Vagina (tissue), 2 donors: ENCODE measurements around the gene INHA. TPM values are rescaled to one million over a fixed set of nuclear protein-coding genes. Genes with fewer than 3 reads are reported as not detected.

Source experiments
- DNase-seq, 2 donors: peaks; one replicate each; pipeline ENCODE4 v3.0.0-alpha.2; 2017; ENCODE audit errors: extremely low spot score in 2 of 2
- H3K27ac ChIP-seq: fragments of 200-600 bp; sonication (generic); one replicate; pipeline ENCODE4 v1.5.1; 2019
- H3K27me3 ChIP-seq: fragments of 200-600 bp; sonication (generic); one replicate; pipeline ENCODE4 v1.5.1; 2019
- H3K36me3 ChIP-seq, 2 donors: fragments of 200-600 bp; sonication (generic); one replicate each; pipeline ENCODE4 v1.5.1; 2017 to 2019
- H3K4me1 ChIP-seq: fragments of 200-600 bp; sonication (generic); one replicate; pipeline ENCODE4 v1.5.1; 2019
- H3K4me3 ChIP-seq, 2 donors: fragments of 200-600 bp; sonication (generic); 1 replicate in 1 of 2; 2 replicates in 1 of 2; pipeline ENCODE4 v1.5.1; 2016 to 2019
- H3K9me3 ChIP-seq: fragments of 200-600 bp; sonication (generic); one replicate; pipeline ENCODE4 v1.5.1; 2019
- CTCF ChIP-seq, 3 experiments: fragments of 450-650 bp in 2 of 3; fragments of 200-600 bp in 1 of 3; sonication (generic) in 1 of 3; IDR thresholded peaks; one replicate each; pipeline ENCODE4 v1.5.1; 2017 to 2019; ENCODE audit warnings: antibody characterized with exemption in 3 of 3, mild to moderate bottlenecking in 2 of 3, moderate library complexity in 2 of 3
- POLR2A ChIP-seq, 2 donors: fragments of 450-650 bp; IDR thresholded peaks; one replicate each; pipeline ENCODE4 v1.6.1; 2017; ENCODE audit warnings: antibody characterized with exemption in 2 of 2, mild to moderate bottlenecking in 2 of 2, moderate library complexity in 2 of 2
- POLR2AphosphoS5 ChIP-seq, 2 donors: sonication (generic); formaldehyde crosslinking; IDR thresholded peaks; one replicate each; pipeline ENCODE4 v1.9.0; 2017; ENCODE audit warnings: antibody characterized with exemption in 2 of 2, mild to moderate bottlenecking in 2 of 2, low read depth in 1 of 2; ENCODE audit not compliant: insufficient read depth in 1 of 2
- intact Hi-C: fragments of 100-400 bp; cut with DNase I; formaldehyde crosslinking; loops from one replicate; pipeline ENCODE4 v1.15.1; 2023
- total RNA-seq: library from RNA; depleted of rRNA; stranded (reverse); fragments of >200 nt; gene quantifications from one replicate; pipeline ENCODE4 v1.2.3, GENCODE V29; 2016

Gene INHA
- total RNA-seq, 1 donor from 2014 or later = 0.74 TPM

- no peak overlapping the region for H3K4me3 ChIP-seq
- H3K36me3 ChIP-seq = peaks cover 0 to 51% of the 10 kb centered on the region in 2 donors
- no peak for DNase-seq
- H3K27me3 ChIP-seq = no peaks in the 10 kb centered on the region
- no peak overlapping the region for H3K27ac ChIP-seq
- intact Hi-C loops = no loop called here
- H3K9me3 ChIP-seq = no peaks in the 10 kb centered on the region
- TF ChIP-seq POLR2A (IDR thresholded peaks at IDR 0.05) = no peak
- TF ChIP-seq POLR2AphosphoS5 (IDR thresholded peaks at IDR 0.05; ENCODE audit: insufficient read depth in 1 of 2, low read depth in 1 of 2) = no peak
- TF ChIP-seq CTCF (IDR thresholded peaks at IDR 0.05) = no peak
- H3K4me1 ChIP-seq = no peaks in the 10 kb centered on the region
These were observed 33.5 kb downstream of the INHA start for GRCh38 chr2:219605607-219605954.

DNA sequence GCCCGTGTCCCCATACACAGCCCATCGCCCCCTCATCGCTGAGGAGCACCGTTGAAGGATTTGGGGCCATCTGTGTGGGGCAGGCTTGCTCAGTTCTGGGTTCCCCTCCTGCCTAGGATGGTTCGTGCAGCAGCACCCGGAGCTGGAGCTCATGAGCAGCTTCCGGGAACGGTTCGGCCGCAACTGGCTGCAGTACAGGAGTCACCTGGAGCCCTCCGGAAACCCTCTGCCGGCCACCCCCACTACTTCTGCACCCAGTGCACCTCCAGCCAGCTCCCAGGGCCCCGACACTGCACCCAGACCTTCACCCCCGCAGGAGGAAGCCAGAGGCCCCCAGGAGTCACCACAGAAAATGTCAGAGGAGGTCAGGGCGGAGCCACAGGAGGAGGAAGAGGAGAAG lies 35.8 kb downstream of the INHA start:
- TF ChIP-seq POLR2AphosphoS5 (IDR thresholded peaks at IDR 0.05; ENCODE audit: insufficient read depth in 1 of 2, low read depth in 1 of 2) (no peak), POLR2A (IDR thresholded peaks at IDR 0.05) (no peak), CTCF (IDR thresholded peaks at IDR 0.05) (no peak)
- H3K4me3 ChIP-seq = no peak overlapping the region
- no peaks in the 10 kb centered on the region for H3K27me3 ChIP-seq
- H3K9me3 ChIP-seq = no peaks in the 10 kb centered on the region
- DNase-seq = no peak
- intact Hi-C loops = no loop called here
- no peaks in the 10 kb centered on the region for H3K4me1 ChIP-seq
- H3K36me3 ChIP-seq = peaks cover 0 to 40% of the 10 kb centered on the region in 2 donors
- H3K27ac ChIP-seq = no peak overlapping the region

DNA sequence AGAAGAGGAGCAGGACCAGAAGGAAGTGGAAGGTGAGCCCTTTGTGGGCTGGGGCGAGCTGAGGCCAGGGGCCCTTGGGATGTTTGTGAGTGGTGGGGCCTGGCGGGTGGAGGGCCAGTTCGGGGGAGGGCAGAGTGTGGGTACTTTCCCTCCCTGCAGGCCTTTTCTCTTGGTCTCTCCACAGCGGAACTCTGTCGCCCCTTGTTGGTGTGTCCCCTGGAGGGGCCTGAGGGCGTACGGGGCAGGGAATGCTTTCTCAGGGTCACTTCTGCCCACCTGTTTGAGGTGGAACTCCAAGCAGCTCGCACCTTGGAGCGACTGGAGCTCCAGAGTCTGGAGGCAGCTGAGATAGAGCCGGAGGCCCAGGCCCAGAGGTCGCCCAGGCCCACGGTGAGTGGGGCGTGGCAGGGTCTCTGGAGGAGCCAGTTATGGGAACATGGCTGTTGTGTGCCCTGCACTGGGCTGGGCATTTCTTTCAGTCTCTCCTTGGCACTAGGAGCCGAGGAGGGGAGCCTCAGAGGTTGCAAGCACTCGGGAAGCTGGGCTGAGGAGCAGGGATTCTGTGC lies 36.4 kb downstream of the INHA start:
- H3K27ac ChIP-seq = no peak overlapping the region
- no peaks in the 10 kb centered on the region for H3K9me3 ChIP-seq
- H3K4me3 ChIP-seq = no peak overlapping the region
- TF ChIP-seq POLR2A (IDR thresholded peaks at IDR 0.05) (no peak), POLR2AphosphoS5 (IDR thresholded peaks at IDR 0.05; ENCODE audit: insufficient read depth in 1 of 2, low read depth in 1 of 2) (no peak), CTCF (IDR thresholded peaks at IDR 0.05) (no peak)
- H3K27me3 ChIP-seq = no peaks in the 10 kb centered on the region
- no peaks in the 10 kb centered on the region for H3K4me1 ChIP-seq
- peaks cover 0 to 40% of the 10 kb centered on the region in 2 donors for H3K36me3 ChIP-seq
- intact Hi-C loops = no loop called here
- DNase-seq = no peak

DNA sequence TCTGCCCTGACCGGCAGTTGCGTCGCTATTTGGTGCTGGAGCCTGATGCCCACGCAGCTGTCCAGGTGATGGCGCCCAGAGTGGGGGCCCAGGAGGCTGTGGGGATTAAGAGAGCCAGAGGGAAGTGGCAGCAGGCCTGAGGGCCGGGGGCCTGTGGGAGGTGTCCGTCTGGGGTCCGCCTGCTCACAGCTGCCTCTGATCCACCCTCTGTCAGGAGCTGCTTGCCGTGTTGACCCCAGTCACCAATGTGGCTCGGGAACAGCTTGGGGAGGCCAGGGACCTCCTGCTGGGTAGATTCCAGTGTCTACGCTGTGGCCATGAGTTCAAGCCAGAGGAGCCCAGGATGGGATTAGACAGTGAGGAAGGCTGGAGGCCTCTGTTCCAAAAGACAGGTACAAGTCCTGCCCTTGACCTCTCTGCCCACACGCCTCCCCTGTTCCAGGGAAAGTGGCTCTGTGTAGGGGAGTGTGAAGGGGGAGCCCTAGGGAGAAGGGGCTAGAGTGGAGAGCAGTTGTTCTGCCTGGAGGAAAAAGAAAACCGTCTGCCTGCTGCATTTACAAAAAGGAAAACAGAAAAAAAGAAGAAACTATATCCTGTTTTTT lies 37.1 kb downstream of the INHA start:
- Histone ChIP-seq H3K4me1 (no peaks in the 10 kb centered on the region), H3K27ac (no peak overlapping the region), H3K9me3 (no peaks in the 10 kb centered on the region), H3K36me3 (peaks cover 0 to 40% of the 10 kb centered on the region in 2 donors), H3K27me3 (no peaks in the 10 kb centered on the region), H3K4me3 (no peak overlapping the region)
- DNase-seq = no peak
- intact Hi-C loops = no loop called here
- TF ChIP-seq POLR2A (IDR thresholded peaks at IDR 0.05) (no peak), POLR2AphosphoS5 (IDR thresholded peaks at IDR 0.05; ENCODE audit: insufficient read depth in 1 of 2, low read depth in 1 of 2) (no peak), CTCF (IDR thresholded peaks at IDR 0.05) (no peak)

DNA sequence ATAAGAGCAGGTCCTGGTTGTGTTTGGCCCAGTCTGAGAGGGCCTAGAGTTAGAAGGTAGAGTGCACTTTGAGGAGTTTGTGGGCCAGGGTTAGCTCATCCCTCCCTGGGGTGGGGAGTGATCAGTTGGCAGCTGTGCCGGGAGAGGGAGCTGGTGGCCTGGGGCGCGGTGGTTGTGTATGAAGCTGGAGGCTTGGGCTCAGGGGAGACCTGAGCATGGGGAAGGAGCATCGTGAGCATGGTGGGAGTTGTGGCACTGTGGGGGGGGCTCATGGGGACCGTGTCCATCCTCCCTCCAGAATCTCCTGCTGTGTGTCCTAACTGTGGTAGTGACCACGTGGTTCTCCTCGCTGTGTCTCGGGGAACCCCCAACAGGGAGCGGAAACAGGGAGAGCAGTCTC lies 39.2 kb downstream of the INHA start:
- H3K27ac ChIP-seq = no peak overlapping the region
- H3K36me3 ChIP-seq = peaks cover 0 to 45% of the 10 kb centered on the region in 2 donors
- TF ChIP-seq POLR2A (IDR thresholded peaks at IDR 0.05) = no peak
- no peak for TF ChIP-seq CTCF (IDR thresholded peaks at IDR 0.05)
- TF ChIP-seq POLR2AphosphoS5 (IDR thresholded peaks at IDR 0.05; ENCODE audit: insufficient read depth in 1 of 2, low read depth in 1 of 2) = no peak
- H3K9me3 ChIP-seq = no peaks in the 10 kb centered on the region
- H3K4me1 ChIP-seq = no peaks in the 10 kb centered on the region
- no peaks in the 10 kb centered on the region for H3K27me3 ChIP-seq
- intact Hi-C loops = no loop called here
- DNase-seq = no peak
- no peak overlapping the region for H3K4me3 ChIP-seq
